Glutamatergic neuron (in vitro differentiated cells): ENCODE data around the gene PMPCA. TPM values are rescaled to one million over a fixed set of nuclear protein-coding genes. Genes with fewer than 3 reads are reported as not detected.

ENCODE experiments used
- DNase-seq: peaks from one replicate; pipeline ENCODE4 v3.0.0; 2022
- H3K27ac Mint-ChIP-seq: one replicate; pipeline ENCODE4 v1.8.0; 2020; ENCODE audit warnings: mild to moderate bottlenecking, mixed read lengths, inconsistent platforms; ENCODE audit not compliant: unreplicated experiment
- H3K27me3 Mint-ChIP-seq: one replicate; pipeline ENCODE4 v1.8.0; 2020; ENCODE audit warnings: mild to moderate bottlenecking, moderate library complexity, mixed read lengths, inconsistent platforms; ENCODE audit not compliant: unreplicated experiment
- H3K36me3 Mint-ChIP-seq: one replicate; pipeline ENCODE4 v1.8.0; 2020; ENCODE audit warnings: mild to moderate bottlenecking, mixed read lengths, inconsistent platforms; ENCODE audit not compliant: unreplicated experiment
- H3K4me1 Mint-ChIP-seq: one replicate; pipeline ENCODE4 v1.8.0; 2020; ENCODE audit warnings: mild to moderate bottlenecking, low read depth, mixed read lengths, inconsistent platforms; ENCODE audit not compliant: unreplicated experiment
- H3K4me3 Mint-ChIP-seq: one replicate; pipeline ENCODE4 v1.8.0; 2020; ENCODE audit warnings: mild to moderate bottlenecking, mixed read lengths, inconsistent platforms; ENCODE audit not compliant: unreplicated experiment
- H3K9me3 Mint-ChIP-seq: one replicate; pipeline ENCODE4 v1.8.0; 2020; ENCODE audit warnings: mild to moderate bottlenecking, moderate library complexity, mixed read lengths, inconsistent platforms; ENCODE audit not compliant: unreplicated experiment
- CTCF ChIP-seq: fragments of 200-600 bp; sonication (generic); IDR thresholded peaks from one replicate; pipeline ENCODE4 v1.5.0; 2021; ENCODE audit not compliant: partially characterized antibody, unreplicated experiment
- total RNA-seq: library from RNA; stranded (reverse); fragmentation: NEBNext Ultra II Directional; extraction: Animal tissue kit (Norgen Biotek cat#: 25700); gene quantifications from one replicate; pipeline ENCODE4 v1.2.1, GENCODE V29; 2021; ENCODE audit not compliant: unreplicated experiment

Gene PMPCA
- total RNA-seq, 1 donor from 2014 or later: 69.0 TPM

GRCh38 chr9:136448655-136449054 lies 38.2 kb downstream of the PMPCA start:
- H3K27me3 Mint-ChIP-seq: peaks cover 2% of the 10 kb centered on the region
- peaks cover 4% of the 10 kb centered on the region for H3K9me3 Mint-ChIP-seq
- DNase-seq: no peak
- no peak overlapping the region for H3K4me3 Mint-ChIP-seq
- H3K36me3 Mint-ChIP-seq: no peaks in the 10 kb centered on the region
- H3K27ac Mint-ChIP-seq: no peak overlapping the region
- peaks cover 3% of the 10 kb centered on the region for H3K4me1 Mint-ChIP-seq
- TF ChIP-seq CTCF: no peak

GRCh38 chr9:136451221-136451877 lies 40.9 kb downstream of the PMPCA start:
- Mint-ChIP-seq H3K4me3 (no peak overlapping the region), H3K9me3 (peaks cover 1% of the 10 kb centered on the region), H3K4me1 (peaks cover 3% of the 10 kb centered on the region), H3K27ac (peak overlapping the region; percentile 78), H3K36me3 (no peaks in the 10 kb centered on the region), H3K27me3 (peaks cover 6% of the 10 kb centered on the region)
- peak; percentile 12 for TF ChIP-seq CTCF
- peak; percentile 44 for DNase-seq

GRCh38 chr9:136453326-136453725 lies 42.9 kb downstream of the PMPCA start:
- Mint-ChIP-seq H3K9me3 (no peaks in the 10 kb centered on the region), H3K36me3 (no peaks in the 10 kb centered on the region)
- no peak for TF ChIP-seq CTCF

GRCh38 chr9:136454026-136454796 lies 43.8 kb downstream of the PMPCA start:
- H3K4me1 Mint-ChIP-seq: peaks cover 3% of the 10 kb centered on the region
- no peak overlapping the region for H3K4me3 Mint-ChIP-seq
- no peaks in the 10 kb centered on the region for H3K36me3 Mint-ChIP-seq
- H3K27me3 Mint-ChIP-seq: peaks cover 4% of the 10 kb centered on the region
- DNase-seq: no peak
- H3K27ac Mint-ChIP-seq: no peak overlapping the region
- no peak for TF ChIP-seq CTCF
- no peaks in the 10 kb centered on the region for H3K9me3 Mint-ChIP-seq

More at GRCh38 chr9:136453326-136453725, 42.9 kb downstream of the PMPCA start:
- H3K27me3 Mint-ChIP-seq: peaks cover 4% of the 10 kb centered on the region
- H3K4me1 Mint-ChIP-seq: peaks cover 3% of the 10 kb centered on the region
- no peak overlapping the region for H3K4me3 Mint-ChIP-seq
- DNase-seq: no peak
- no peak overlapping the region for H3K27ac Mint-ChIP-seq
